Stimulated activated CD4-positive, alpha-beta T cell treated with anti-CD3 and anti-CD28 coated beads, Interleukin-1b, Interleukin-23, amount 100 ng/mL, for 4 hours (primary cell): ENCODE data around the gene OR6B3.

Experiments used
- DNase-seq, 2 donors: peaks; one replicate each; pipeline ENCODE4 v3.0.0-alpha.2; 2020; ENCODE audit warnings: low read depth in 2 of 2

Gene OR6B3

DNA sequence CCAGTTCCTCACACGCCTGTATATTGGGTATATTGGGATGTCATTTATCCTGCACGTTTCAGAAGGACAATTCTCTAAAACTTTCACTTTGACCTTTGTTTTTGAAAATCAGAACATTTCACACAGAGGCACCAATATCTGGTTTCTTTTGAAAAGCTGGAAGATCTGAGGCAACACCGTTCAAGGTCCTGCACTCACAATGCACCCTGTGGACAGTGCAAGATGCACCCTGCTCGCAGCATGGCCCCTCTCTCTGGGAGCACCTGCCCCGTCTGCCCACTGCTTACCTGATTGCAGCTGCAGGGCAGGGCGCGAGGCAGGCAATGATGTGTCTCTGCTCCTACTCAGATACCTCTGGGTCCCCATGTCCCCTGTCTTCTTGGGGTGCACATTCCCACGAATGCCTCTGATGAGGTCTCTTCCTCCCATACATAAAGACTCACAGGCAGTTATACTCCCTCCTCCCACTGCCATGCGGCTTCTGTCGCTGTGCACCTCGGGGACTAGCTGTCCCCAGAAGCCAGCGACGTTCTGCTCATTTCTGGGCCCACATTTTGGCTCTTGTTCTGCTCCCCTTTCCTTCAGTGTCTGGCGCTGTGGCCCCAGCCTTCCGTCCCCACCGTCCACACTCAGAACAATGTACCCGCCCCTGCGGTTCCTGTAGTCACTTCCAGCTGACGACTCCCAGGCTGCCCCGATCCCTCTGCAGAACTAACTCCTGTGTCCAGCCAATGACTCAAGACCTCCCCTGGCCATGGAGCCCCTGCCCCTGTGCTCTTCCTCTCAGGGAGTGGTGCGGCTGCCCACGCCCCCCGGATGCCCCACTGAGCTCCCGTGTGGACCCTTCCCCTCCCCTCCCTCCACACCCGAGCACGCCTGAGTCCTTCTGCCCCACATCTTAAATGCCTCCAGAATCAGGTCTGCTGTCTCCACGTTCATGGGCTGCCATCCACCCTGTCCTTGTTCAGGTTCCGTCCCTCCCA lies at the start of gene OR6B3:
Gene OR6B3 (minus strand): TSS at position 349 of the 983 bp plus-strand sequence.
- no peak for DNase-seq

- no peak for DNase-seq
These were observed 45.0 kb upstream of the OR6B3 start for GRCh38 chr2:240098349-240098748.

- DNase-seq = no peak
These were observed 42.5 kb upstream of the OR6B3 start for GRCh38 chr2:240095556-240096523.

- no peak for DNase-seq
These were observed 36.0 kb upstream of the OR6B3 start for GRCh38 chr2:240089306-240089705.

DNA sequence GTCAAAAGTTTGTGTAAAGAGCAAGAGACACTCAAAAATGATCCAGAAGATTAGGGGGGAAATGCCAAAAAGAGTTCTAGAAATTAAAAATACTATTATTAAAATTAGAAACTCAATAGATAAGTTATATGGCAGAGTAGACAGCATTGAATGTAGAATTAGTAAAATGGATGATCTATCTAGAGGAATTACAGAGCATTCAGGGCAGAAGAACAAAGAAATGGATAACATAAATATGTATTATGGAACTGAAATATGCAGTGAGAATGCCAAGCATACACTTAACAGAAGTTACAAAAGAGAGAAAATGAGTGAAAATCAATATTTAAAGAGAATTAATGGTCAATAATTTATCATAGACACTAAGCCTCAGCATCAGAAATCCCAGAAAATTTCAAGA lies 33.2 kb upstream of the OR6B3 start:
- no peak for DNase-seq

DNA sequence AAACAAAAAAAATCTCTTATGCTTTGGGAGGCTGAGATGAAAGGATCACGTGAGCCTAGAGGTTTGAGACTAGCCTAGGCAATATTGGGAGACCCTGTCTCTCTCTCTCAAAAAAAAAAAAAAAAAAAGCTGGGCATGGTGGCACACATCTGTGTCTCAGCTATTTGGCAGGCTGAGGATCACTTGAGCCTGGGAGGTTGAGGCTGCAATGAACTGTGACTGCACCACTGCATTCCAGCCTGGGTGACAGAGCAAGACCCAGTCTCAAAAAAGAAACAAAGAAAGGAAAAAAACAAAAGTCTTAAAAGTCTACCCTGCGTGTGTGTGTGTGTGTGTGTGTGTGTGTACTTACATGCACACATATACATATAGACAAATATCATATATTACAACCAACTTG lies 25.3 kb upstream of the OR6B3 start:
- DNase-seq = no peak

DNA sequence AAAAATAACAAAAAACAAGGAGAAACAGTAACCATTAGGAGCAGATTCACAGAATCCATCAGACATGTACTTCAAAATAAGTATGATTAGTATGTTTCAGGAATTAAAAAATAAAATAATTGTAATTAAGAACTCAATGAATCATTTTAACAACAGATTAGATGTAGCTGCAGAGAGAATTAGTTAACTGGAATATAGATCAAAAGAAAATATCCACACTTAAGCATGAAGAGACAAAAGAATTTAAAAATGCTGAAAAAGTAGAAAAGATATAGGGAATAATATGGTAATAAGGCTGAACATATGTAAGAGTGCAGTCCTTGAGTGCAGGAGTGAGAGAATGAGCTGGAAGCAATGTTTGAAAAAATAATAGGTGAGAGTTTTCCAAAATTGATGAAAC lies 24.1 kb upstream of the OR6B3 start:
- DNase-seq = no peak

DNA sequence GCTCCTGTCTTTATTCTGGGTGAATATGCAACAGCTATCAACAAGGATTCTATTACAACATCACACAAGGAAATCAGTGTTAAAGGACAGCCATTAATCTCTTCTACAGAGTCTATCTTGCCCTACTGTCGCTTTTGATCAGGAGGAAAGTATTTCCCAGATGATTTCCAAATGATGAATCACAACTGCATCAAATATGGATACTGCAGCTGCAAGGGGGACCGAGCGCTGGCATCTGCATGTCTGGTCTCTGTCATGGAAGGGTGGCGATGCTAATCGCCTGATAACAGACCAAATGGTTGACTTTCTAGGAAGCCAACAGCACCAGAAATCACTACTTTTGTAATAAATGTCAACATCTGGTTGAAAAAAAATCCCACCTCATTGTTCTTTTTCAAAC lies 21.2 kb upstream of the OR6B3 start:
- no peak for DNase-seq

DNA sequence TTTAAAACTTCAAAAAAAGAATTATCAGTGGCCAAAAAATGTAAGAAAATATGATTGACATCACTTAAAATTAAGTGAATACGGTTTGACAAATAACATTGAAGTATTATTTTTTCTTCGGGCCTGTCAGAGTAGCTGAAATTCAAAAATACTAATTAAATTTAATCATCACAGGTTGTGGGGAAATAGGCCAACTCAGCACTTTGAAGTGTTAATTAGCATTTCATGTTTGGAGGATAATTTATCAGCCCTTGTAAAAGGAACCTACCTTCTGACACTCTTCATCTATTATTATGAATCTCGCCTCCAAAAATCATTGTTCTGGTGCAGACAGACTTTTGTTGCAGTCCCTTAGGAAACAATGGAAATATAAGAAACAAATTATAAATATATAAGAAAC lies 17.6 kb upstream of the OR6B3 start:
- no peak for DNase-seq

DNA sequence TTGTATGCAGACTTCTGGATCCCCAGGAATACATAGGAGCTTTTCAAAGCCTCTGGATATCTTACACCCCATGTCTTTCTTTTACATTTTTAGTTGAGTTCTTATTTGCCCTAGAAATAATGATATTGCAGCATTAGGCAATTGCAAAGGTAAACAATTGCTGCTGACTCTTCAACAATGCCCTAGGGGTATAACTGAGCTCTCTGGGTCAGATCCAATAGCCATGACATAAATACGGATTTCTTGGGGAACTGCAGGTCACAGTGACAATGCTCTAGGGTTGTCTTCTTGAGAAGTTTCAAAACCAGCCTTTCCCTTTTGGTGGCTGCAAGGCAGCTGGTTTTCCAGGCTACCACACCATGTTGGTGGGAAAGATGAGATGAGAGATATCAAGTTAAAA lies 16.5 kb upstream of the OR6B3 start:
- DNase-seq = no peak

- DNase-seq = no peak
These were observed 14.9 kb upstream of the OR6B3 start for GRCh38 chr2:240068193-240068592.

DNA sequence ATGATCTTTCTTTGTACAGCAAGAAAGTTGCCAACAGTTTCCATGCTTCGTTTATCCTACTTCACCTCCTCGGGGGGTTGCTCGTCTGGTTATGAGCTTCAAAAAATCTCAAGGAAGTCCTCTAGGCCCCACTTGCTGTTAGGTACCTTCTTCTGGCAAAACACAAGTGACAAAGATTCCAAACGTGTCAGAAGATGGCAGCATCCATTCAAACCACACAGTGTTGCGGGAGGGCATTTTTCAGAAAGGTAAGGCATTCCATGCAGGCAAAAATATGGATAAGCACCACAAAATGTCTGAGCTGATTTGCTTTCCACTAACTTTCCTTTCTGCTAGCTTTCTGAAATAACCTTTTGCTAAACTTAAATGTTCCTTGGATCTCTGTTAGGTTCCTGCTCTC lies 13.2 kb upstream of the OR6B3 start:
- no peak for DNase-seq

DNA sequence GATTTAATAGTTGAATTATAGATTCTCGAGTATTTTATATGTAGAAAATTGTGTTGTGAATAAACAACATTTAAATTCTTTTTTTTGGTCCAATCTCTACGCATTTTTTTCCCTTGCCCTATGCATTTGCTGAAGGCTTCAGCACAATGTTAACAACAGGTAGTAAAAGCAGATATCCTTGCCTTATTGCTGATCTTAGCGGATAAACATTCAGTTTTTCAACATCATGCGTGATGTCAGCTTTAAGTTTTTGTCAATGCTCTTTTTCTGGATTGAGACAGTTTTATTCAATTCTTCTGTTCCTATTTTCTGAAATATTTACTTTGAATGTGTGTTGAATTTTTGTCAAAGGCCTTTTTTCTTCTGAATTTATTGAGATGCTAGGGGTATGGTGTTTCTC lies 11.6 kb upstream of the OR6B3 start:
- DNase-seq = no peak

DNA sequence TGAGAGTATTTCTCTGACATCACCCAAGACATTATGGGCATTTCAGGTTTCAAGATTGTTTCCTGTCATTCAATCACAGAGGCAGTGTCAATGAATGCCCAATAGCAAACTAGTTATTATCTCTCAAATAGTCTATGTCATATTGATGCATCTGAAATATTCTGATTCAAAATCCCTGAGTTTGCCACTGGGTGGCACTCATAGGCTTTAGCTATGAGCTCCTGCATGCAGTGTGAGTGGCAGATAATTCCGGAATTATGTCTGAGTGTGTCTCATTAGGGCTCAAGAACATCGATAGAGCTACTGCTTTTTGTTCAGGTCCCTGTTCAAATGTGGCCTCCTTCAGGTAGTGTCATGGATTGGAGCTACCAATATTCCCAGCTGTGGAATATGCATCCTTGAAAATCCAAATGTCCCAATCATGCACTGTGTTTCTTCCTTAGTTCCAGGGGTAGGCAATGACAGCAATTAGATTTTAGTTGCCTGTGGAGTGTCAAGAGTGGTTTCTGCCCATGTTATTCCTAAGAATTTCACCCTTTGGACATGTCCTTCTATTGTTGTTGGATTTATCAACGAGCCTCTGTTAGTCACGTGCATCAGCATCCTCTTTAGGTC lies 7.8 kb upstream of the OR6B3 start:
- peak in 1 of 2 donors; percentile 30 for DNase-seq

GRCh38 chr2:240056678-240057077 lies 3.4 kb upstream of the OR6B3 start:
- DNase-seq = no peak

GRCh38 chr2:240055177-240055917 lies 2.0 kb upstream of the OR6B3 start:
- no peak for DNase-seq

DNA sequence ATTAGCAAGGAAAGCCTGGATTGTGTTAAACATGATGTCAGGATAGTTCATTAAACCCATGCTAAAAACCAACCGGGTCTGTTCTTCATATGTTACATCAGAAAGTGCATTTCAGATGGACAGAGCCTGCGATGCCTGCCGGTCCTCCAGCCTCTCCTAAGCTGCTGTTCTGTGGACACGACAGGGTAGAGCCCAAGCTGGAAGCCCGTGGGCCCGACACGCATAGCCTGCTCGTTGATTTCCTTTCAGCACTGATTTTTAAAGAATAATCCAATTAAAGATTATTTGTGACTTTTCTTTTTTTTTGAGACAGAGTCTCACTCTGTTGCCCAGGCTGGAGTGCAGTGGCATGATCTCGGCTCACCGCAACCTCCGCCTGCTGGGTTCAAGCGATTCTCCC lies 797 bp downstream of the OR6B3 start:
- no peak for DNase-seq

- no peak for DNase-seq
These were observed 1.6 kb downstream of the OR6B3 start for GRCh38 chr2:240051697-240052096.

GRCh38 chr2:240050278-240050677 lies 3.0 kb downstream of the OR6B3 start:
- DNase-seq = no peak

GRCh38 chr2:240048237-240048636 lies 5.1 kb downstream of the OR6B3 start:
- DNase-seq = no peak

DNA sequence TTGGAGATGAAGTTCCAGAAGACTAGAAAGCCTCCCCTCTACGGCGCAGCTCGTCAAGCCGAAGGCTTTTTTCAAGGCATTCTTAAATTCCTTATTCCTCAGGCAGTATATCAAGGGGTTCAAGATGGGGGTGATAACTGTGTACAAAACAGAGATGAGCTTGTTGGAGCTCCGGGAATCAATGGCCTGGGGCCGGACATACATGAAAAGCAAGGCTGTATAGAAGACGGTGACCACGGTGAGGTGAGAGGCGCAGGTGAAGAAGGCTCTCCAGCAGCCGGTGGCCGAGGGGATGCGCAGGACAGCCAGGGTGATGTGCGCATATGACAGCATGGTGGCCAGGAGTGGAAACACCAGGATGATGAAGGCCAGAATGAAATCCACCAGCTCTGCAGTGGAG lies 8.2 kb downstream of the OR6B3 start:
- no peak for DNase-seq
